Fibroblast of lung (primary cell): ENCODE measurements around the gene ZNF182. TPM values are rescaled to one million over a fixed set of nuclear protein-coding genes. Genes with fewer than 3 reads are reported as not detected.
"Not testable (repeated sequence)": the region's sequence is repeated elsewhere in the genome, so short reads cannot be mapped to it uniquely, and the experiment has no call there.

Source experiments
- DNase-seq, 2 donors: peaks; one replicate each; pipeline versions ENCODE4 v3.0.0 to v3.0.0-alpha.2; 2010; ENCODE audit warnings: low read depth in 2 of 2
- H2AFZ ChIP-seq: 2 replicates; pipeline ENCODE4 v1.5.1; 2012; ENCODE audit warnings: low read length, control low read depth, inconsistent platforms
- H3K27ac ChIP-seq: 2 replicates; pipeline ENCODE4 v1.5.1; 2011; ENCODE audit warnings: low read length, control low read depth; ENCODE audit not compliant: insufficient read depth
- H3K27me3 ChIP-seq: 2 replicates; pipeline ENCODE4 v1.5.1; 2011; ENCODE audit warnings: mild to moderate bottlenecking, low read length; ENCODE audit not compliant: control insufficient read depth, insufficient read depth
- H3K36me3 ChIP-seq: 2 replicates; pipeline ENCODE4 v1.5.1; 2011; ENCODE audit warnings: low read length; ENCODE audit not compliant: control insufficient read depth, insufficient read depth
- H3K4me1 ChIP-seq: 2 replicates; pipeline ENCODE4 v1.5.1; 2011; ENCODE audit warnings: low read length; ENCODE audit not compliant: control insufficient read depth, insufficient read depth; ENCODE audit errors: extremely low read depth
- H3K4me2 ChIP-seq: 2 replicates; pipeline ENCODE4 v1.5.1; 2011; ENCODE audit warnings: low read length, control low read depth; ENCODE audit not compliant: insufficient read depth; ENCODE audit errors: extremely low read depth
- H3K4me3 ChIP-seq, 4 experiments: fragments of 200-600 bp in 1 of 4; sonication (generic) in 1 of 4; replicated peaks in 1 of 4; 2 replicates each; pipeline ENCODE4 v1.5.1; 2011 to 2016; ENCODE audit warnings: low read length in 4 of 4, low read depth in 3 of 4, mild to moderate bottlenecking in 3 of 4, control low read depth in 2 of 4, inconsistent platforms in 1 of 4, mixed read lengths in 1 of 4; ENCODE audit not compliant: insufficient read depth in 1 of 4; ENCODE audit errors: control extremely low read depth in 1 of 4
- H3K79me2 ChIP-seq: 2 replicates; pipeline ENCODE4 v1.5.1; 2012; ENCODE audit warnings: mild to moderate bottlenecking, low read length, inconsistent platforms; ENCODE audit not compliant: control insufficient read depth, insufficient read depth
- H3K9ac ChIP-seq: 2 replicates; pipeline ENCODE4 v1.5.1; 2011; ENCODE audit warnings: mild to moderate bottlenecking, low read length, control low read depth; ENCODE audit not compliant: insufficient read depth
- H3K9me3 ChIP-seq: 2 replicates; pipeline ENCODE4 v1.5.1; 2012; ENCODE audit warnings: low read depth, low read length; ENCODE audit not compliant: control insufficient read depth, insufficient read depth
- H4K20me1 ChIP-seq: 2 replicates; pipeline ENCODE4 v1.5.1; 2011; ENCODE audit warnings: low read length; ENCODE audit not compliant: control insufficient read depth, insufficient read depth; ENCODE audit errors: extremely low read depth
- CTCF ChIP-seq, 2 donors: IDR thresholded peaks in 1 of 2; conservative IDR thresholded peaks in 1 of 2; 1 replicate in 1 of 2; 2 replicates in 1 of 2; pipeline ENCODE4 v1.5.1; 2011 to 2012; ENCODE audit warnings: low read length in 2 of 2, control low read depth in 1 of 2, inconsistent platforms in 1 of 2, low read depth in 1 of 2, mild to moderate bottlenecking in 1 of 2
- EZH2 ChIP-seq: IDR thresholded peaks from 2 replicates; pipeline ENCODE4 v1.5.1; 2012; ENCODE audit warnings: low read length, control low read depth, mild to moderate bottlenecking; ENCODE audit errors: missing control alignments
- polyA plus RNA-seq, 2 donors: library from polyadenylated mRNA; depleted of rRNA in 1 of 2; stranded (reverse) in 1 of 2; unstranded in 1 of 2; fragments of >200 nt; gene quantifications; 2 replicates each; pipeline ENCODE4 v1.2.1, GENCODE V29; 2011 to 2012; ENCODE audit warnings: missing spikeins in 1 of 2
- total RNA-seq: library from RNA; depleted of rRNA; stranded (reverse); fragments of >200 nt; gene quantifications from 2 replicates; pipeline ENCODE4 v1.2.1, GENCODE V29; 2014

The ZNF182 gene
- total and polyA plus RNA-seq, 2 donors (not counting 1 experiment from before 2014, with no cell fraction given) = 2.1 to 4.5 TPM

GRCh38 chrX:47973235-47973634 lies 30.6 kb downstream of the ZNF182 start:
- H3K79me2 ChIP-seq = no peaks in the 10 kb centered on the region
- no peaks in the 10 kb centered on the region for H3K27me3 ChIP-seq
- H3K4me3 ChIP-seq = no peak overlapping the region
- no peak overlapping the region for H2AFZ ChIP-seq
- TF ChIP-seq EZH2 (no peak), CTCF (conservative IDR thresholded peaks at IDR 0.05 in 1 of 2, IDR thresholded peaks at IDR 0.05 in 1 of 2; ENCODE audit: low read depth in 1 of 2, low read length in 2 of 2) (no peak)
- no peaks in the 10 kb centered on the region for H3K4me1 ChIP-seq
- no peaks in the 10 kb centered on the region for H3K36me3 ChIP-seq
- no peak overlapping the region for H3K4me2 ChIP-seq
- H3K27ac ChIP-seq = no peak overlapping the region
- H3K9me3 ChIP-seq = no peaks in the 10 kb centered on the region
- no peaks in the 10 kb centered on the region for H4K20me1 ChIP-seq
- no peak for DNase-seq
- no peak overlapping the region for H3K9ac ChIP-seq

DNA sequence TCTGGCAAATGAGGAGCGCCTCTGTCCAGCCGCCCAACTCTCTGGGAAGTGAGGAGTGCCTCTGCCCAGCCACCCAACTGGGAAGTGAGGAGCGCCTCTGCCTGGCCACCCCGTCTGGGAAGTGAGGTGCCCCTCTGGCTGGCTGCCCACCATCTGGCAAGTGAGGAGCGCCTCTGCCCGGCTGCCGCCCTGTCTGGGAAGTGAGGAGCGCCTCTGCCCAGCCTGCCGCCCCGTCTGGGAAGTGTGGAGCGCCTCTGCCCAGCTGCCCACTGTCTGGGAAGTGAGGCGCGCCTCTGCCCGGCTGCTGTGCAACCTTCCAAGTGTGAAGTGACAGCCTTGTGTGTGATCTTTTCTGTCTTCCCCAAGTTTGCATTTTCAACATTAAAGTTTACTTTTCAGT lies 38.3 kb downstream of the ZNF182 start:
- not testable (repeated sequence) for H3K9ac ChIP-seq, H3K4me2 ChIP-seq, H3K27ac ChIP-seq, H3K79me2 ChIP-seq, H3K36me3 ChIP-seq, H3K9me3 ChIP-seq, DNase-seq, H3K4me3 ChIP-seq, H3K4me1 ChIP-seq, H3K27me3 ChIP-seq, H2AFZ ChIP-seq, H4K20me1 ChIP-seq

DNA sequence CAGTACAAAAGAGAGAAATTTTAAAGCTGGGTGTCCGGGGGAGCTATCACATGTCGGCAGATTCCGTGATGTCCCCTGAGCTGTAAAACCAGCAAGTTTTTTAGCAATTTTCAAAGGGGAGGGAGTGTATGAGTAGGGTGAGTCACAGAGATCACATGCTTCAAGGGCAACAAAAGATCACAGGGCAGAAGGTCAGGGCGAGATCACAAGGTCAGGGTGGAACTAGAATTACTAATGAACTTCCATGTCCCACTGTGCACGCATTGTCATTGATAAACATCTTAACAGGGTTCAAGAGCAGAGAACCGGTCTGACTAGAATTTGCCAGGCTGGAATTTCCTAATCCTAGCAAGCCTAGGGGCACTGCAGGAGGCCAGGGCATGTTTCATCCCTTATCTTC lies 42.0 kb downstream of the ZNF182 start:
- H4K20me1 ChIP-seq, H3K79me2 ChIP-seq, H3K36me3 ChIP-seq, H3K27ac ChIP-seq, DNase-seq, H3K27me3 ChIP-seq, H2AFZ ChIP-seq, H3K4me2 ChIP-seq, H3K4me1 ChIP-seq, H3K9me3 ChIP-seq, H3K9ac ChIP-seq, H3K4me3 ChIP-seq: not testable (repeated sequence)

- H3K4me2 ChIP-seq = no peak overlapping the region
Observed at GRCh38 chrX:47960406-47960805, 43.4 kb downstream of the ZNF182 start.

More at GRCh38 chrX:47960406-47960805, 43.4 kb downstream of the ZNF182 start:
- Histone ChIP-seq H3K4me3 (no peak overlapping the region), H3K4me1 (no peaks in the 10 kb centered on the region), H3K36me3 (no peaks in the 10 kb centered on the region), H3K27ac (no peak overlapping the region), H3K27me3 (no peaks in the 10 kb centered on the region), H4K20me1 (no peaks in the 10 kb centered on the region), H2AFZ (no peak overlapping the region), H3K9me3 (no peaks in the 10 kb centered on the region), H3K79me2 (no peaks in the 10 kb centered on the region), H3K9ac (no peak overlapping the region)
- TF ChIP-seq CTCF (conservative IDR thresholded peaks at IDR 0.05 in 1 of 2, IDR thresholded peaks at IDR 0.05 in 1 of 2; ENCODE audit: low read depth in 1 of 2, low read length in 2 of 2) = no peak
- no peak for TF ChIP-seq EZH2
- DNase-seq = no peak
